ENCODE results near the gene CSNK2B.
A peak's percentile ranks its signal among the peaks of the same experiment; 100 is the strongest.

The CSNK2B gene

GRCh38 chr6:31639043-31639442, 26.8 kb upstream of the CSNK2B start:
- no peak for DNase-seq

GRCh38 chr6:31639449-31639861, 26.4 kb upstream of the CSNK2B start:
- no peak for DNase-seq

DNA sequence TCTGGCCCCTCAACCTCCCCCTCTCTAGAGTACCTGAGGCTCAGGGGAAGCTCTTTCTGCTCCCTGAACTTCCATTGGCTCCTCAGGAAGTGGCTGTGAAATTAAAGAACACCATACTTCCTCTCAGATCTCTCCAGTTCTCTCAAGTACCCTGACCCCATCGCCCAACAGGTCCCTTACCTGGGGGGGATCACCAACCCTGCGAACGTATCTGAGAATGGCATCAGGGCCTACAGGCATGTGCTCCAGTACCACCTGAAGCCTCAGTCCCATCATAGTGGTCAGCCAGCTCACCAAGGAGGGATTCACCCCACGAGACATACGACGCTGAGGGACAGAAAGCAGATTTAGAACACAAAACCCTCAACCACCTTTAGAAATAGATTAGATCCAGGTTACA, 25.3 kb upstream of the CSNK2B start:
- DNase-seq = no peak

GRCh38 chr6:31641370-31641769, 24.5 kb upstream of the CSNK2B start:
- no peak for DNase-seq

DNA sequence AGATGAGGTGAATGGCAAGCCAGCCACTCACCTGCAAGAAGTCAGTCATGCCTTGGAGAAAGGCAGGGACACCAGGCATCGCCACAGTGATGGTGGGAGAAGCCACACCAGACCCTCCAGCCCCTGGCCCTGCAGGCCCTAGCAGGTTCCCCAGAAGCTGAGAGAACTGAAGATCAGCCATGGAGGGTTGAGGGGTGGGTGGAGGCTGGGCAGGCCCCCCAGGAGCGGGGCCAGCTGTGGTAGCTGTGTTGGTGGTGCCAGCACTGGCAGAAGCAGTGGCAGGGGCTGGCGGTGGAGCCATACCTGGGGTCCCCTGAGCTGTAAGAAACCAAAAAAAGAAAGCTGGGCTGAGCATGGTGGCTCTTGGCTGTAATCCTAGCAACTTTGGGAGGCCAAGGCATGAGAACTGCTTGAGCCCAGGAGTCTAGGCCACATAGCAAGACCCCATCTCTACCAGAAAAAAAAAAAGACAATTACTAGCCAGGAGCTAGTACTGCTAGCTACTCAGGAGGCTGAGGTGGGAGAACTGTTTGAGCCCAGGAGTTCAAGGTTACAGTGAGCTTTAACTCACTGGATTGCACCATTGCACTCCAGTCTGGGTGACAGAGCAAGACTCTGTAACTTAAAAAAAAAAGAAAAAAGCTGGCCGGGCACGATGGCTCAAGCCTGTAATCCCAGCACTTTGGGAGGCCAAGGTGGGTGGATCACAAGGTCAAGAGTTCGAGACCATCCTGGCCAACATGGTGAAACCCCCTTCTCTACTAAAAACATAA, 22.9 kb upstream of the CSNK2B start:
- DNase-seq = no peak

DNA sequence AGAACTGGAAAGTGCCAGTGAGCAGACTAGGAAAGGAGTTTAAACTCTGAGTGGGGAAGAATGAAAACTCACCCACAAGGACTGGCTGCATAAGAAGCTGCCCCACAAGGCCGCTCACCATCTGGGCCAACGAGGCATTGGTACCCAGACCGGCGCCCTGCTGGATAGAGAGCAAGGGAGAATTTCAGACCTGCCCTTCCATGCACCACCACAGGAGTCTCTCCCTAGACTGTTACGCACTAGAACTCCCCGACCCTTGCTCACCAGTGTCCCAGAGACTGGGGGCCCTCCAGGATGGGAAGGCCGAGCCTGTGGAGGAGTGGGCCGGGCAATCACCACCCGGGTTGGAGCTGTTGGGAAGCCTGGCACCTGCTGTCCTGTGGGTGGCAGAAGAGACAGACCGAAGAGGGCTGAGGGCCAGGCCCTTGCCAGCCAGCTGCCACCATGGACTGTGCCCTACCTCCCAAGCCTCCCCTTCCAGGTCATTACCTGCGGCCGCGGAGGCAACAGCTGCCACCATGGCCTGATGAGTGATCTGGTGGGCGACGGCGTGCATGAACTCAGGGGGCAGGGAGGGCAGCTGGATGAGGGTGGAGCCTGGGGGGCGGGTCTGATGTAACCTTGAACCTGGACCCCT, 21.9 kb upstream of the CSNK2B start:
- DNase-seq = no peak

DNA sequence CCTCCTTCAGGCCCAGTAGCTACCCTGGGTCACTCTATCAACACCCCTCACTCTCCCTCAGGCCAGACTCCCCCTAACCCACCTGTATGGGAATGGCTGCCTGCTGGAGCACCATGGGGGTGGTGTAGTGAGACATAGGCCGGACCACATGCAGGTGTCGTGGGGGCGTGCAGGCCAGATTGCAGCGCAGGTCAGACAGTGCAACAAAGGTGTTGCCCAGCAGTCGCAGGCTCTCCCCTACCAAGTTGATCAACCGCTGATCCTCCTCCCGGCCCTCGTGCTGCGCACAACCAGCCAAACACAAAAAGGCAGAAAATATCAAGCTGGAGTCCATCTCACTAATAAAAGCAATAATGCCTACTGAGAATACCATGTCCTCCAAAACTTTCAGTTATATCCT, 20.6 kb upstream of the CSNK2B start:
- no peak for DNase-seq

GRCh38 chr6:31651602-31652191, 14.2 kb upstream of the CSNK2B start:
- DNase-seq = peak; percentile 33

DNA sequence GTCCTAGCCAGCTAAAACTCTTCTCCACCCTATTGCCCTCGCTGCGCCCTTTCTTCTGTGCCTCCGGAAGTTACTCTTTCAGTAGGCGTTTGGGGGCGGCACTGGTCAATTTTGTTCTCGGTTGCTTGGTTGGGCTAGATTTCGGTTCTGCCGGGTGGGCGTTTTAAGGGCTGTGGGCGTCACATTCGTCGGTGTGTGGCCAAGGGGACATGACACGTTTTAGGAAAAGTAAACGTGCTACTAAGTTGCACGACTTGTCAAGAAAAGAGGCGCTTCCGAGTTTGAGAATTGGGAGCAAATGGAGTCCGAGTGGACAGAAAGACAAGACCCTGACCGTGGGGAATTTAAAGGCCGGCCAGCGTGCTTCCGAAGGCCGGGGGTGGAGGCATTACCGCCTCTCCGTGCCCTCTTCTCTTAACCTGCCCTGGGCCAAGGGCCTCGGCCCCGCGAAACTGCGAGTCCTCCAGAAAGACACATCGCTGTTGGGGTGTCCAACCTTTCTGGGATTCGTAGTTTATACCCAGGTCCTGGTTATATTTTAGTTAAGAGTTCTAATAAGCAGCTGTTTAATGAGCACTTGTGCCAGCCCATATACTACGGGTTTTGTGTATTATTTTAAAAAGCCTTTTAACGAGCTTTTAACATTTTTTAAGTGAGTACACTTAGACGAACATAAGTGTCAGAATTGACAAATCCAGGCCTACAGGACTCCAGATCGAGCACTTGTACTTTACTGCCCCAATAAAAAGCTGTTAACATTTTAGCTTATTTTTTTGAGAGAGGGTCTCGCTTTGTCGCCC, 12.8 kb upstream of the CSNK2B start:
- DNase-seq = peak; percentile 77

DNA sequence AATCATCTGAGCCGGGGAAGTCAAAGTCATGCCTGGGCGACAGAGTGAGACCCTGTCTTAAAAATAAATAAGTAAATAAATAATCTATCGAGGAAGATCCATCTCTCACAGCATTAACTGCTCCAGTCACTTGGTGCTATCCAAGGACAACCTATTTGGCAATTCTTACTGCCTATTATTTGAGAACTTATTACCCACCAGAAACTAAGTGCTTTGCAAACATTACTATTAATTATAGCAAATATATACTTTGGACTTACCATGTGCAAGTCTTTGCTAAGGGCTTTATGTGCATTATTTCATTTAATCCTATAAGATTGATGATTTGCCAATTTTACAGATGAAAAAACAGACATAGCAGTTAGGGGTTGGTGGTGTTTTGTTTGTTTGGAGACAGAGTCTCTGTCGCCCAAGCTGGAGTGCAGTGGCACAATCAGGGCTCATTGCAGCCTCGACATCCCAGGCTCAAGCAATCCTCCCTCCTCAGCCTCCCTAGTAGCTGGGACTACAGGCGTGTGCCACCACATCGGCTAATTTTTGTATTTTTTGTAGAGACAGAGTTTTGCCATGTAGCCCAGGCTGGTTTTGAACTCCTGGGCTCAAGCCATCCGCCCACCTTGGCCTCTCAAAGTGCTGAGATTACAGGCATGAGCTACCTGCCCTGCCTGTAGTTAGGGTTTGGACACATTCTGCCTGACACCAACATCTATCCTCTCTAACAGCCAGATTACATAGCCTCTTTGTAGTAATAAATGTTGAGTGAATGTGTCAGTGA, 11.1 kb upstream of the CSNK2B start:
- no peak for DNase-seq

DNA sequence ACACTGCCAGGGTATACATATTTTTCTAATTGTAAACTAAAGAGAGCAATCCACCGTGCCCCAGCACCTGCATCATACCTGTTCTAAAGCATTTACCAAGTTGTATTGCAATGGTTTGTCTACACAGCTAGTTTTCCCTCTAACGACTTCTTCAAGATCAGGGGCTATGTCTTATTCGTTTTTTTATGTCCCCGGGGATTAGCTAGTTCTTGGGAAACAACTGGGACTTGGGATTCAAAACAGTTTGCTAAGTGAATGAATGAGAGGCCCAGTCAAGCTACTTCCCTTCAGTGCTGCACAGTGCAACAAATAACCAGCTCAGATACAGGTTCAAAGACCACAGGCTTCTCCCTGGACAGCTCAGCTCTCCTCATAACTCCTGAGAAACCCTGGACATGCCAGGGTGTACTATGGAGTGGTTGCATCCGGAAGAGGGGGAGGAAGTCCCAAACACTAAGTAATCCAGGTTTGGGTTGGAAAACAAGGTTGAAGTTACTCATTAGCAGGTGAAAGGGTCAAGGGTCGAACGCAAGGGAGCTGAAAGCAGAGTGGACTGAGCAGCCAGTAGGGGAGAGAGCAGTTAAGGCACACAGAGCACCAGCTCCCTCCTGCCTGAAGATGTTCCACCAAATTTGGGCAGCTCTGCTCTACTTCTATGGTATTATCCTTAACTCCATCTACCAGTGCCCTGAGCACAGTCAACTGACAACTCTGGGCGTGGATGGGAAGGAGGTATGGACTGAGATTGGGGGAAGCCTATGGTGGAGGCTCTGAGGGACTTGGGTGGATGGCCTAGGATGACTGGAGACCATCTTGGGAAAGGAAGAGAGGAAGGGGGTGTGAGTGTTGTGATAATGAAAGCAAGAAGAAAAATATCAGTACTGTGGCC, 10.3 kb upstream of the CSNK2B start, which contains the start of gene APOM:
APOM (plus strand) TSS at position 546 of the 889 bp plus-strand sequence; CDS start at position 619, 73 bp downstream.
- no peak for DNase-seq

GRCh38 chr6:31657406-31658157, 8.3 kb upstream of the CSNK2B start:
- no peak for DNase-seq

DNA sequence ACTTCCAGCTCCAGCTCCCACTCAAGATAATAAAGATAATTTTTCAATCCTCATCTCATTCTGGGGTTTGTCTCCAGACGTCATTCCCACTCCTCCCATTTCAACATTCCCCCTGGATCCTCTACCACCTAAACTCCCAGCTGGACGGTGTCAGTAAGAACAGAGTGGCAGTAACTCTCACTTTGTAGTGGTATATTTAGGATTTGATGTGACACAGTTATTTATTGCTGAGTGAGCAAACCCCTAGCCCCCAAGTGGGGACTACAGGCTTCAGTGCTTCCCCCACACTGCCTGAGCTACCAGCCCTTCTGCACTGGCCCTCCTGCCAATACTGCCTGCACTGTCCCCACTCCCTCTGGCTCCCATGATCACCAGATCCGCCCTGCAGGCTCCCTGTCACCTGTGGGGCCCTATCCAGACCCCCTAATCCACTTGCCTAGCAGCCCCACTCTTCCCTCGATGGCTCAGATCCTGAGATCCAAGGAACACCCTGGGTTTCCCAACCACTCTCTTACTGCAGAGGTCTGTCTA, 7.7 kb upstream of the CSNK2B start:
- DNase-seq = no peak

GRCh38 chr6:31658983-31659648, 6.8 kb upstream of the CSNK2B start:
- DNase-seq = no peak

GRCh38 chr6:31659649-31660380, 6.1 kb upstream of the CSNK2B start:
- DNase-seq = no peak

DNA sequence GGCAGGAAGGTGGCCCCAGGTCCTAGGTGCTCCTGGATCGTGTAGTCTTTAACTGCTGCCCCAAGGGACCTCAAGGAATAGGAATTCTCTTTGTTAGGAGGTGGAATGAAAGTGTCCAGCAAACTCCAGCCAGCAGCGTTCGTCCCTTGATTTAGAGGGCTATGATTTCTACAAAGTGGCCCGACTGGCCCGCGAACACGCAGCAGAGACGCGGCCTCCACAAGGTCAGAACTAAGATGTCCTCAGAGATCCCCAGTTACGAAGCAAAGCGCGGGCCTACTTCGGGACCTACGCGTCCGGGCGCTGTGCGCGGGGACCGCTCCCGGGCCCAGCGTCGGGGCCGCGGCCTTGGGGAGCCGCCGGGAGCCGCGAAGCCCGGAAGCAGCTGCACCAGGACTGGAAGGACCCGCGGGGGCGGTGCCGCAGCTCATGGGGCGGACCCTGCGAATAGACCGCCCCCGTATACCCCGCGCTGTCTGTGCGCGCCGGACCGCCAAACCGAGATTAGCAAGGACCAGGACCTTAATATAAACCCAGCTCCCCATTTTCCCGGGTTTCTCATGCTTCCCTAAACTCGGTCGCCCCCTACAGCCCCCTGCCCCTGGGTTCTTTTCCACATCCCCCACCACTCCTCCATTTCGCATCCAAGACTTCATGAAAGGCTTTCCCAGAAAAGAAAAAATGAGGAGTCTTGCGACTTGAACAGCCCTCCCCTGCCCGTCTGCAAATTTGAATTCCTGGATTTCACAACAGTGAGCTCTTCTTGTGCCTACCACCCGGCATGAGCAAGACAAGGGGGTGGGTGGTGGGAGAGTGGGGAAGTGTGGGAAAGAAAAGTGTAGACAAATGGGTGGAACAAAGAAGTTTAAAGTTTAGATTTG, 5.3 kb upstream of the CSNK2B start, which contains the start of gene C6orf47:
C6orf47 (minus strand) TSS at position 398 of the 881 bp plus-strand sequence. CDS start 831 bp downstream, outside the sequence.
- DNase-seq = no peak

GRCh38 chr6:31661262-31662123, 4.4 kb upstream of the CSNK2B start:
- DNase-seq = no peak

All from SIG-M5 (cell line).